ENCODE results near the gene ARHGAP4.
A peak's percentile ranks its signal among the peaks of the same experiment; 100 is the strongest.

ARHGAP4 gene

GRCh38 chrX:153880440-153880815 lies 45.6 kb downstream of the ARHGAP4 start:
- no peak for DNase-seq (ENCODE audit: low spot score)

GRCh38 chrX:153879741-153880439 lies 46.2 kb downstream of the ARHGAP4 start:
- no peak for DNase-seq (ENCODE audit: low spot score)

GRCh38 chrX:153878969-153879653 lies 47.0 kb downstream of the ARHGAP4 start:
- no peak for DNase-seq (ENCODE audit: low spot score)

GRCh38 chrX:153878345-153878744 lies 47.7 kb downstream of the ARHGAP4 start:
- DNase-seq (ENCODE audit: low spot score) = no peak

GRCh38 chrX:153877571-153878261 lies 48.3 kb downstream of the ARHGAP4 start:
- DNase-seq (ENCODE audit: low spot score) = no peak

GRCh38 chrX:153876112-153876491 lies 50.0 kb downstream of the ARHGAP4 start:
- DNase-seq (ENCODE audit: low spot score) = no peak

- peak; percentile 75 for DNase-seq (ENCODE audit: low spot score)
Measured at GRCh38 chrX:153875391-153876111, 50.5 kb downstream of the ARHGAP4 start.

GRCh38 chrX:153874366-153875125 lies 51.5 kb downstream of the ARHGAP4 start:
- DNase-seq (ENCODE audit: low spot score) = no peak

GRCh38 chrX:153874085-153874365 lies 52.0 kb downstream of the ARHGAP4 start:
- no peak for DNase-seq (ENCODE audit: low spot score)

- DNase-seq (ENCODE audit: low spot score) = no peak
Measured at GRCh38 chrX:153873282-153874084, 52.6 kb downstream of the ARHGAP4 start.

GRCh38 chrX:153871946-153872878 lies 53.9 kb downstream of the ARHGAP4 start:
- DNase-seq (ENCODE audit: low spot score) = no peak

GRCh38 chrX:153871451-153871850 lies 54.6 kb downstream of the ARHGAP4 start:
- no peak for DNase-seq (ENCODE audit: low spot score)

- DNase-seq (ENCODE audit: low spot score) = no peak
Measured at GRCh38 chrX:153870791-153871360, 55.2 kb downstream of the ARHGAP4 start.

- DNase-seq (ENCODE audit: low spot score) = no peak
Measured at GRCh38 chrX:153870288-153870690, 55.8 kb downstream of the ARHGAP4 start.

GRCh38 chrX:153869473-153870287 lies 56.4 kb downstream of the ARHGAP4 start:
- DNase-seq (ENCODE audit: low spot score) = no peak

- DNase-seq (ENCODE audit: low spot score) = no peak
Measured at GRCh38 chrX:153868576-153869472, 57.2 kb downstream of the ARHGAP4 start.

- DNase-seq (ENCODE audit: low spot score) = no peak
Measured at GRCh38 chrX:153867671-153868070, 58.4 kb downstream of the ARHGAP4 start.

- no peak for DNase-seq (ENCODE audit: low spot score)
Measured at GRCh38 chrX:153867139-153867538, 58.9 kb downstream of the ARHGAP4 start.
